Measurements from ENCODE around the gene LRRC1. TPM values are rescaled to one million over a fixed set of nuclear protein-coding genes. Genes with fewer than 3 reads are reported as not detected.
A peak's percentile ranks its signal among the peaks of the same experiment; 100 is the strongest.

Gene LRRC1
- total and polyA plus RNA-seq, 8 donors: 8.6 to 16.4 (median 10.3) TPM

- Histone ChIP-seq H3K4me1 (peaks cover 10 to 26% of the 10 kb centered on the region in 2 donors), H3K36me3 (no peaks in the 10 kb centered on the region), H3K9me3 (no peaks in the 10 kb centered on the region), H3K4me3 (peak overlapping the region; percentile 77 to 82), H3K27me3 (peaks cover 0 to 29% of the 10 kb centered on the region in 2 donors), H3K27ac (peak overlapping the region; percentile 67 to 83)
- TF ChIP-seq, protein P1, sequence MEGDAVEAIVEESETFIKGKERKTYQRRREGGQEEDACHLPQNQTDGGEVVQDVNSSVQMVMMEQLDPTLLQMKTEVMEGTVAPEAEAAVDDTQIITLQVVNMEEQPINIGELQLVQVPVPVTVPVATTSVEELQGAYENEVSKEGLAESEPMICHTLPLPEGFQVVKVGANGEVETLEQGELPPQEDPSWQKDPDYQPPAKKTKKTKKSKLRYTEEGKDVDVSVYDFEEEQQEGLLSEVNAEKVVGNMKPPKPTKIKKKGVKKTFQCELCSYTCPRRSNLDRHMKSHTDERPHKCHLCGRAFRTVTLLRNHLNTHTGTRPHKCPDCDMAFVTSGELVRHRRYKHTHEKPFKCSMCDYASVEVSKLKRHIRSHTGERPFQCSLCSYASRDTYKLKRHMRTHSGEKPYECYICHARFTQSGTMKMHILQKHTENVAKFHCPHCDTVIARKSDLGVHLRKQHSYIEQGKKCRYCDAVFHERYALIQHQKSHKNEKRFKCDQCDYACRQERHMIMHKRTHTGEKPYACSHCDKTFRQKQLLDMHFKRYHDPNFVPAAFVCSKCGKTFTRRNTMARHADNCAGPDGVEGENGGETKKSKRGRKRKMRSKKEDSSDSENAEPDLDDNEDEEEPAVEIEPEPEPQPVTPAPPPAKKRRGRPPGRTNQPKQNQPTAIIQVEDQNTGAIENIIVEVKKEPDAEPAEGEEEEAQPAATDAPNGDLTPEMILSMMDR (IDR thresholded peaks at IDR 0.05): no peak
- ATAC-seq (peak; percentile 38), DNase-seq (peak in 1 of 4 donors; percentile 49)
- intact Hi-C loops (cut with DNase I): no loop called here
Observed at GRCh38 chr6:53795340-53795701, 516 bp downstream of the LRRC1 start.

DNA sequence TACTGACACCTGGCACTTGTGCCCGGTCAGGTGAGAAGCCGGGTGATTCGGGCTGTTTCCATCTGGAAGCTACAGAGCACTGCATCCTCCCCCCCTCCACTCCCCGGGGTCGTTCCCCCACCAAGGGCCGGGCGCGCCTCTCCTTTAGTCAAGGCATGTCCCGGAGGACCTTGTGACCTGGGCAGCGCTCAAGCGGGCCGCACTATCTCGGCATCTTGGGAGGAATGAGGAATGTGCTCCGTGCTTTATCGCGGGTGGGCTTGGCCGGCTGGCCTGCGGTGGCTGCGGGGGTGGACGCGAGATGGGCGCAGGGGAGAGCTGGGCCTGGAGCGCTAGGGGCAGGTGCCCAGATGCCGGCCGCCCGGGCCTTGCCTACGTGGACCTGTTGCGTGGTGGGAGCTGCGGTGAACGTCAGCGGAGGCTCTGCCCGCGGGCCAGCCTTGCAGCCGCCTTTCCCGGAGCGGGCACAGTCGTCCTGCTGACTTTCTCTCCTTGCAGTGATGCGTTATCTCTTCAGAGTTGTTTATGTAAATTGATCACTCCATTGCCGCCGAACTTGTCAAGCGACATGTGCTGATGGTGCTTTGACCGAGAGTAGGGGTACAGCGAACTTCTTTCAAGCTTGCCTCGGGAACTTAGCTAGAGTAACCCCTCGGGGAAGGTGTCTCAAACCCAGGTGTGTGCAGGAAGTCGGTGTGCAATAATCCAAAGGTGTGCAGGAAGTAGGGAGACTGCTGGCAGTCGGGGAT, 1.1 kb downstream of the LRRC1 start:
- Histone ChIP-seq H3K4me1 (peaks cover 10 to 26% of the 10 kb centered on the region in 2 donors), H3K27me3 (peaks cover 0 to 29% of the 10 kb centered on the region in 2 donors), H3K4me3 (peak overlapping the region; percentile 77 to 82), H3K27ac (peak overlapping the region; percentile 67 to 83), H3K9me3 (no peaks in the 10 kb centered on the region), H3K36me3 (no peaks in the 10 kb centered on the region)
- intact Hi-C loops (cut with DNase I): no loop called here
- peak in 3 of 4 donors; percentile 21 to 85 (median 42) for DNase-seq
- ATAC-seq: peak; percentile 22
- TF ChIP-seq, protein P1 (IDR thresholded peaks at IDR 0.05): no peak

- Histone ChIP-seq H3K4me1 (peaks cover 10 to 26% of the 10 kb centered on the region in 2 donors), H3K36me3 (no peaks in the 10 kb centered on the region), H3K27me3 (peaks cover 0 to 29% of the 10 kb centered on the region in 2 donors), H3K4me3 (peak overlapping the region in 1 of 2 donors; percentile 82), H3K9me3 (no peaks in the 10 kb centered on the region), H3K27ac (peak overlapping the region in 1 of 2 donors; percentile 24)
- DNase-seq (no peak), ATAC-seq (no peak)
- TF ChIP-seq, protein P1 (IDR thresholded peaks at IDR 0.05): no peak
- intact Hi-C loops (cut with DNase I): no loop called here
Observed at GRCh38 chr6:53796451-53796780, 1.6 kb downstream of the LRRC1 start.

- ATAC-seq (no peak), DNase-seq (no peak)
- Histone ChIP-seq H3K27me3 (peaks cover 0 to 29% of the 10 kb centered on the region in 2 donors), H3K4me1 (peaks cover 10 to 26% of the 10 kb centered on the region in 2 donors), H3K27ac (peak overlapping the region in 1 of 2 donors; percentile 24), H3K9me3 (no peaks in the 10 kb centered on the region), H3K4me3 (no peak overlapping the region), H3K36me3 (no peaks in the 10 kb centered on the region)
- intact Hi-C loops (cut with DNase I): no loop called here
- TF ChIP-seq, protein P1 (IDR thresholded peaks at IDR 0.05): no peak
Observed at GRCh38 chr6:53796791-53797190, 2.0 kb downstream of the LRRC1 start.

DNA sequence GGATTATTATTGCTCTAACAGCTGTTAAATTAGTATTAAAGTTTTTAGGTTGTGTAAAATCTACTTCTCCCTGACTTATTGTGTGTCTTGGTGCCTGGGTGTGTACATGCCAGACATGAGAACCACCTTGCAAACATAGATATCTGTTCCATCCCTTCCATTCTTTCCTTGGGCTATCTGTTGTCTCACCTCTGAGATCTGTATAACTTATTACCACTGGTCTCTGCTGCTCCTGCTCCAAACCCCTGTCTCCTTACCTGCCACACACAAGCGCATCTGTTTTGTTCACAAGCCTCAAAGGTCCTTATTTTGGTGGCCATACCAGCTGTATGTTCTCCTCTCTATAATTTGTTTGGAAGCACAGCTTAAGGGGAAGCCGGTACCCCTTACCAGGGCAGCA, 2.5 kb downstream of the LRRC1 start:
- TF ChIP-seq, protein P1 (IDR thresholded peaks at IDR 0.05): no peak
- H3K4me3 ChIP-seq: no peak overlapping the region
- H3K4me1 ChIP-seq: peaks cover 10 to 26% of the 10 kb centered on the region in 2 donors
- no peak overlapping the region for H3K27ac ChIP-seq
- intact Hi-C loops (cut with DNase I): no loop called here
- no peaks in the 10 kb centered on the region for H3K9me3 ChIP-seq
- H3K27me3 ChIP-seq: peaks cover 0 to 29% of the 10 kb centered on the region in 2 donors
- no peak for DNase-seq
- no peak for ATAC-seq
- no peaks in the 10 kb centered on the region for H3K36me3 ChIP-seq

Measured in left lung (tissue), 10 donors.